Breast epithelium (tissue), 3 donors: ENCODE measurements around the gene EVC.

ENCODE experiments used
- POLR2A ChIP-seq: fragments of 450-650 bp; IDR thresholded peaks from one replicate; pipeline ENCODE4 v1.6.1; 2016; ENCODE audit warnings: antibody characterized with exemption, mild to moderate bottlenecking, moderate library complexity
- POLR2AphosphoS5 ChIP-seq, 3 donors: sonication (generic); formaldehyde crosslinking; IDR thresholded peaks; one replicate each; pipeline ENCODE4 v1.6.1; 2017; ENCODE audit warnings: antibody characterized with exemption in 3 of 3
- TF ChIP-seq, protein P1 (sequence below), 3 donors: fragments of 450-650 bp; IDR thresholded peaks; one replicate each; pipeline ENCODE4 v1.5.1; 2016 to 2017; ENCODE audit warnings: antibody characterized with exemption in 3 of 3, mild to moderate bottlenecking in 3 of 3, moderate library complexity in 3 of 3

DNA sequence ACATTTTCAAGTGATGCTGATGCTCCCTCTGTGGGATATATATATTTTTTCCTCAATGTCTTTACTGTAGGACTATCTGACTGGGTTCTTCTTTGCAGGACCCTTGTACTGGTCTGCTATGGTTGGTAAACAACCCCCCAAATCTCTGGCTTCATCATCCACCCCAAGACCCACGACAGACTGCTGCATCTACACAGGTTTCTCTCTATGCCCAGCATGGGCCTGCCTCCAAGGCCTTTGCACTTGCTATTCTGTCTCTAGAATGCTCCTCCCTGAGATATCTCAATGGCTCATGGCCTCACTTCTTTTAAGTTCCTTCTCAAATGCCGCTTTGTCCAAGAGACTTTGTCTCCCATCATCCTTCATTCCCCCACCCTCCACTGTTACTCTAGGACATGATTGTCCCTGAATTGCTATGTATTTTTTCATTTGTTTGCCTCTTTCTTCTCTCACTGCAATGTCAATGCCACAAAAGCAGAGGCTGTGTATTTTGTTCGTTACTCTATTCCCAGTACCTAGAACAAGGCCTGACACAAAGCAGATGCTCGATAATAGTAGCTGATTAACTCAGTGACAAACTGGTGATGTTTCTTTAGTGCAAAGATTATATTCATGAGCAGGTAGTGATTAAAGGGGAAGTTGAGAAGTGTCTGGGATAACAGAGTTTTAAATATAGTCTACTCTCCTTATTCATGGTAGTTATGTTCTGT is 6.6 kb downstream of the EVC start:
- TF ChIP-seq POLR2A, result no peak
- TF ChIP-seq, protein P1, sequence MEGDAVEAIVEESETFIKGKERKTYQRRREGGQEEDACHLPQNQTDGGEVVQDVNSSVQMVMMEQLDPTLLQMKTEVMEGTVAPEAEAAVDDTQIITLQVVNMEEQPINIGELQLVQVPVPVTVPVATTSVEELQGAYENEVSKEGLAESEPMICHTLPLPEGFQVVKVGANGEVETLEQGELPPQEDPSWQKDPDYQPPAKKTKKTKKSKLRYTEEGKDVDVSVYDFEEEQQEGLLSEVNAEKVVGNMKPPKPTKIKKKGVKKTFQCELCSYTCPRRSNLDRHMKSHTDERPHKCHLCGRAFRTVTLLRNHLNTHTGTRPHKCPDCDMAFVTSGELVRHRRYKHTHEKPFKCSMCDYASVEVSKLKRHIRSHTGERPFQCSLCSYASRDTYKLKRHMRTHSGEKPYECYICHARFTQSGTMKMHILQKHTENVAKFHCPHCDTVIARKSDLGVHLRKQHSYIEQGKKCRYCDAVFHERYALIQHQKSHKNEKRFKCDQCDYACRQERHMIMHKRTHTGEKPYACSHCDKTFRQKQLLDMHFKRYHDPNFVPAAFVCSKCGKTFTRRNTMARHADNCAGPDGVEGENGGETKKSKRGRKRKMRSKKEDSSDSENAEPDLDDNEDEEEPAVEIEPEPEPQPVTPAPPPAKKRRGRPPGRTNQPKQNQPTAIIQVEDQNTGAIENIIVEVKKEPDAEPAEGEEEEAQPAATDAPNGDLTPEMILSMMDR (IDR thresholded peaks at IDR 0.05), result no peak
- no peak for TF ChIP-seq POLR2AphosphoS5 (IDR thresholded peaks at IDR 0.05)
